ENCODE data around the gene MRPS17. TPM values are rescaled to one million over a fixed set of nuclear protein-coding genes. Genes with fewer than 3 reads are reported as not detected.

MRPS17 gene
- total RNA-seq, 4 donors from 2014 or later = 8.7 to 11.2 (median 9.7) TPM

DNA sequence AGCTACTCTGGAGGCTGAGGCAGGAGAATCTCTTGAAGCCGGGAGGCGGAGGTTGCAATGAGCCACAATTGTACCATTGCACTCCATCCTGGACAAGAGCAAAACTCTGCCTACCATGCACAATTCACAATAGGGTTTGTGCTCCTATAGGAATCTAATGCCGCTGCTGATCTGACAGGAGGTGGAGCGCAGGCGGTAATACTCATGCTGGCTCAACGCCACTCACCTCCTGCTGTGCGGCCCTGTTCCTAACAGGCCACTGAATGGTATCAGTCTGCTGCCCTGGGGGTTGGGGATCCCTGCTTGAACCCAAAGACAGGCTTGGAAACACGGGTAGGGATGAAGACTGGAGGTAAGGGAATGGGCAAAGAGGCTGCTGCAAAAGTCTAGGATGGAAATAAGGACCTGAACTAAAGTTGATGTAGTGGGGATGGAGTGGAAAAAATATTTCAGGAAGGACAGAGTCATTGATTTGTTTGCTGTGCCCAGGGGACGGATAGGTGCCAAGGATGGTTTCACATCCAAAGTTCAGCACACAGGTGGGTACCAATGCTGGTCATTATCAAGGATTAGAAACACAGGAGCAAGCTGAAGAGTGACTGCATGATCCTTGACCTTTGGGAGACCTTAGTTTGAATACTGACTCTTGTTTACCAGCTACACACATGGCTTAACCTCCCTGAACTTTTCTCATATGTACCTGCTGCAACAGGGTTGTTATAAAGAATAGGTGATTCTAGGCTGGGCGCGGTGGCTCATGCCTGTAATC lies 2.2 kb downstream of the MRPS17 start:
- Histone ChIP-seq H3K27me3 (no peaks in the 10 kb centered on the region), H3K27ac (no peak overlapping the region), H3K9me3 (no peaks in the 10 kb centered on the region), H3K4me3 (replicated peaks in 1 of 3) (no peak overlapping the region), H3K36me3 (peaks cover 0 to 2% of the 10 kb centered on the region in 2 donors), H3K4me1 (peaks cover 4 to 5% of the 10 kb centered on the region in 2 donors)
- TF ChIP-seq CTCF (IDR thresholded peaks at IDR 0.05) = no peak
- TF ChIP-seq POLR2A (IDR thresholded peaks at IDR 0.05) = no peak
- WGBS, 2 donors = 96 to 98% methylated on average over 11 of the region's 11 CpGs
- DNase-seq = no peak
- intact Hi-C loops (cut with DNase I) = no loop called here

DNA sequence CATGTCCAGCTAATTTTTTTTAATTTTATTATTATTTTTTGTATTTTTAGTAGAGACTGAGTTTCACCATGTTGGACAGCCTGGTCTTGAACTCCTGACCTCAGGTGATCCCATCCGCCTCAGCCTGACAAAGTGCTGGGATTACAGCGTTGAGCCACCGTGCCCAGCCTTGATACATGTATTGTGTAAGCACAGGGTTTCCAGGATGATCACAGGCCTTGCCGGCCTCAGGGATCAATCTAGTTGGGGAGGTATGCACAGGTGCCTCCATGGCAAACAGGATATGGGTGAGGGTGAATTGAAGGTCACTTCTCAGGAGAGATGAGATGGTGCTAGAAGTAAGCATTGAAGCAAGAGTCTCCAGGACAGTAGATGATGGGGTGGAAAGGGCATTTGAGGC lies 5.5 kb downstream of the MRPS17 start:
- no peak for DNase-seq
- Histone ChIP-seq H3K36me3 (peaks cover 0 to 2% of the 10 kb centered on the region in 2 donors), H3K27ac (no peak overlapping the region), H3K27me3 (no peaks in the 10 kb centered on the region), H3K4me3 (replicated peaks in 1 of 3) (no peak overlapping the region), H3K4me1 (peaks cover 3 to 5% of the 10 kb centered on the region in 2 donors), H3K9me3 (no peaks in the 10 kb centered on the region)
- WGBS, 2 donors = 90 to 99% methylated on average over 4 of the region's 4 CpGs
- no peak for TF ChIP-seq POLR2A (IDR thresholded peaks at IDR 0.05)
- TF ChIP-seq CTCF (IDR thresholded peaks at IDR 0.05) = no peak
- intact Hi-C loops (cut with DNase I) = no loop called here

- H3K36me3 ChIP-seq = no peaks in the 10 kb centered on the region
- DNase-seq = no peak
- WGBS, 2 donors = 74 to 80% methylated on average over 3 of the region's 3 CpGs
- no peaks in the 10 kb centered on the region for H3K27me3 ChIP-seq
- no peaks in the 10 kb centered on the region for H3K9me3 ChIP-seq
- H3K4me1 ChIP-seq = peaks cover 8 to 19% of the 10 kb centered on the region in 2 donors
- intact Hi-C loops (cut with DNase I) = no loop called here
- TF ChIP-seq CTCF (IDR thresholded peaks at IDR 0.05) (no peak), POLR2A (IDR thresholded peaks at IDR 0.05) (no peak)
- no peak overlapping the region for H3K27ac ChIP-seq
- no peak overlapping the region for H3K4me3 ChIP-seq (replicated peaks in 1 of 3)
These were observed 10.3 kb downstream of the MRPS17 start for GRCh38 chr7:55962014-55962413.

- Histone ChIP-seq H3K4me1 (peaks cover 8 to 20% of the 10 kb centered on the region in 2 donors), H3K4me3 (replicated peaks in 1 of 3) (peak overlapping the region in 1 of 3 donors; percentile 8), H3K27ac (peak overlapping the region; percentile 75 to 95 (median 83)), H3K36me3 (no peaks in the 10 kb centered on the region), H3K9me3 (no peaks in the 10 kb centered on the region), H3K27me3 (no peaks in the 10 kb centered on the region)
- no peak for DNase-seq
- 75% methylated on average over 15 of the region's 15 CpGs for WGBS, 2 donors
- TF ChIP-seq CTCF (IDR thresholded peaks at IDR 0.05) (no peak), POLR2A (IDR thresholded peaks at IDR 0.05) (no peak)
- intact Hi-C loops (cut with DNase I) = no loop called here
These were observed 12.0 kb downstream of the MRPS17 start for GRCh38 chr7:55963584-55964168.

All from thyroid gland (tissue), 4 donors.